ENCODE data around the gene PROB1. TPM values are rescaled to one million over a fixed set of nuclear protein-coding genes. Genes with fewer than 3 reads are reported as not detected.
"Not testable (repeated sequence)": the region's sequence is repeated elsewhere in the genome, so short reads cannot be mapped to it uniquely, and the experiment has no call there.

PROB1 gene
- total RNA-seq, 1 donor from 2014 or later = 9.2 TPM

DNA sequence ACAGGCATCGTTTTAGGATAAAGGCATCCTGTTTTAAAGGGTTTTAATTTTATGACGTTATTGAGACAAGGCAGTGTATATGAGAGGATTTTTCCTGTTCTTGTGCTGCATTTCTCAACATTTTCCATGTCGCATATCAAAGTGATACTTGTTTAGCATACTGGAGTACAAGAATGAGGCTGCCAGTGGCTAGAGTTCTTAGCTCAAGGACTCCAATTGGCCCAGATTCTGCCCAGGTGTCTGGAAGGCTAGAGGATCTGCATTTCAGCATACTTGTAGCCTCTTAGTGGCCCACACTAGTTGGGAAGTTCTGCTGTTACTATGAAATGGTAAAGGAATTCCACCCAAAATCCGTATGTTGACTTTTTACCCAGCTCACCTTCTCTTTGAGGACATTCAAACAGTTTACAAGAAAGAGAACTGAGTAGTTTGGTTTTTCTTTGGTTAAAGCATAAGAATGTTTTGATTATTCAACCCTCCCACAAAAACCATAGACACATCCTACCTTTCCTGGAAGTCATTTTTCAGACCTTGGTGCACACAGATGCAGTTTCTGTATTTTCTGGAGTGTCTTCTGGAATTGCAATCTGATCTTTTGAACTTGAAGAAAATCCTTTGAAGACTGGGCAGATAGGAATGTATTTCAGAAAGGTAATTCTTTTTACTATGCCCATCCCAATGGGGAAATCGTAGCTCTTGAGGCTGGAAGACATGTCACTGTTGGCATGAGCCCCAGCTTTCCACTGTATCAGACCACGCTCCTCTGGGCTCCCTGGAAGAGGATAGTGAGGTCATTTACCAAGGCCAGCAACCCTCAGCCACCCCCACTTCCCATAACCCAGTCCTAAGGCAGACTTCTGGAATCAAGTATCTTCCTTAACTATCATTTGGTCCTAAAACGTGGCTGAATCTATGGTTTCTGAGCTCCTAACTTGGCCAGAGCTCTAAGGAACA, 23.1 kb downstream of the PROB1 start:
- Mint-ChIP-seq H3K4me3 (peak overlapping the region; percentile 50), H3K27ac (peak overlapping the region; percentile 70), H3K9me3 (no peaks in the 10 kb centered on the region), H3K4me1 (peaks cover 21% of the 10 kb centered on the region), H3K36me3 (ENCODE audit: low read depth) (peaks cover 30% of the 10 kb centered on the region), H3K27me3 (no peaks in the 10 kb centered on the region)
- no peak for DNase-seq
- intact Hi-C loops (cut with micrococcal nuclease) = loop anchor here (2.0 kb wide), 1 partner anchor 13 kb away; no protein-coding TSS in a partner anchor

- H3K27ac Mint-ChIP-seq = no peak overlapping the region
- H3K4me1 Mint-ChIP-seq = peaks cover 22% of the 10 kb centered on the region
- DNase-seq = no peak
- H3K9me3 Mint-ChIP-seq = no peaks in the 10 kb centered on the region
- peaks cover 49% of the 10 kb centered on the region for H3K36me3 Mint-ChIP-seq (ENCODE audit: low read depth)
- no peaks in the 10 kb centered on the region for H3K27me3 Mint-ChIP-seq
- no peak overlapping the region for H3K4me3 Mint-ChIP-seq
- intact Hi-C loops (cut with micrococcal nuclease) = no loop called here
Observed at GRCh38 chr5:139369181-139369580, 25.7 kb downstream of the PROB1 start.

- Mint-ChIP-seq H3K36me3 (ENCODE audit: low read depth) (peaks cover 51% of the 10 kb centered on the region), H3K4me3 (no peak overlapping the region), H3K27me3 (no peaks in the 10 kb centered on the region), H3K4me1 (peaks cover 21% of the 10 kb centered on the region), H3K9me3 (no peaks in the 10 kb centered on the region), H3K27ac (peak overlapping the region; percentile 42)
- DNase-seq = no peak
- intact Hi-C loops (cut with micrococcal nuclease) = no loop called here
Observed at GRCh38 chr5:139368613-139369012, 26.3 kb downstream of the PROB1 start.

DNA sequence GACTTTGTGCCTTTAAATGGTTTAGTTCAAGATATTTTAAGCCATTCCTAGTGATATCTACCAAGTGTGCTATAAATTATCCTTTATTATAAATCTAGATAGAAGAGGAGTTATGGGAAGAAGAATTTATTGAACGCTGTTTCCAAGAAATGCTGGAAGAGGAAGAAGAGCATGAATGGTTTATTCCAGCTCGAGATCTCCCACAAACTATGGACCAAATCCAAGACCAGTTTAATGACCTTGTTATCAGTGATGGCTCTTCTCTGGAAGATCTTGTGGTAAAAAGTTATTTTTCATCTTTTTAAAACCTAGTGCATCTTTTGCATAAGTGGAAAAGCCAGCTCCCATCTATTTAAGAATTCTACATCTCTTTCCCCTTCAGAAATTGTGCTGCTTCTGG, 30.4 kb downstream of the PROB1 start:
- intact Hi-C loops (cut with micrococcal nuclease) = no loop called here
- H3K4me1 Mint-ChIP-seq = peaks cover 10% of the 10 kb centered on the region
- H3K36me3 Mint-ChIP-seq (ENCODE audit: low read depth) = peaks cover 49% of the 10 kb centered on the region
- no peak for DNase-seq
- H3K27ac Mint-ChIP-seq = no peak overlapping the region
- H3K4me3 Mint-ChIP-seq = no peak overlapping the region
- H3K9me3 Mint-ChIP-seq = no peaks in the 10 kb centered on the region
- no peaks in the 10 kb centered on the region for H3K27me3 Mint-ChIP-seq

DNA sequence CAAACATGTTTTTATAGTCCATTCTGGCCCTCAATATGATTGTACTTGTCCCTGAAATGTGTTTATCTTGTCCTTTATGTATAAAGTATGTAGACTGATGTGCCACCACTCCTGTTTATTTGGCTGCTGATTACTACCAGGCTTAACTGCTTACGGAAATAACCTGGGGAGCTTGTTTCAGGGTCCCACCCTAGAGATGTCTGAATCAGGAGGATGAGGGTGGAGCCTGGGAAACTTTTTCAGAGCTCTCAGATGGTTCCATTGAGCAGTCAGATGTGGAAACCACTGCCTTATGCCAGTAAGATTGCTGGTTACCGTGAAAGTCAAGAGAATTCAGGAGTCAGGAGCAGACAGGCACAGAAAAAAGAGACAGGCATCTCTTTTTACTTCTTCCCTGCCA, 31.0 kb downstream of the PROB1 start:
- H3K27ac Mint-ChIP-seq = peak overlapping the region; percentile 30
- H3K9me3 Mint-ChIP-seq = no peaks in the 10 kb centered on the region
- H3K4me3 Mint-ChIP-seq = no peak overlapping the region
- peaks cover 10% of the 10 kb centered on the region for H3K4me1 Mint-ChIP-seq
- peaks cover 46% of the 10 kb centered on the region for H3K36me3 Mint-ChIP-seq (ENCODE audit: low read depth)
- intact Hi-C loops (cut with micrococcal nuclease) = no loop called here
- DNase-seq = no peak
- no peaks in the 10 kb centered on the region for H3K27me3 Mint-ChIP-seq

- no peaks in the 10 kb centered on the region for H3K9me3 Mint-ChIP-seq
- H3K4me3 Mint-ChIP-seq = no peak overlapping the region
- peaks cover 46% of the 10 kb centered on the region for H3K36me3 Mint-ChIP-seq (ENCODE audit: low read depth)
- H3K4me1 Mint-ChIP-seq = peaks cover 11% of the 10 kb centered on the region
- no peak for DNase-seq
- intact Hi-C loops (cut with micrococcal nuclease) = no loop called here
- H3K27me3 Mint-ChIP-seq = no peaks in the 10 kb centered on the region
- H3K27ac Mint-ChIP-seq = peak overlapping the region; percentile 65
Observed at GRCh38 chr5:139361835-139362429, 33.0 kb downstream of the PROB1 start.

GRCh38 chr5:139360384-139360783, 34.5 kb downstream of the PROB1 start:
- Mint-ChIP-seq H3K4me1 (peaks cover 12% of the 10 kb centered on the region), H3K27me3 (no peaks in the 10 kb centered on the region), H3K4me3 (no peak overlapping the region), H3K36me3 (ENCODE audit: low read depth) (peaks cover 38% of the 10 kb centered on the region), H3K9me3 (no peaks in the 10 kb centered on the region), H3K27ac (no peak overlapping the region)
- no peak for DNase-seq
- intact Hi-C loops (cut with micrococcal nuclease) = no loop called here

GRCh38 chr5:139358064-139358463, 36.8 kb downstream of the PROB1 start:
- Mint-ChIP-seq H3K4me3 (no peak overlapping the region), H3K27ac (no peak overlapping the region), H3K4me1 (peaks cover 9% of the 10 kb centered on the region), H3K36me3 (ENCODE audit: low read depth) (peaks cover 33% of the 10 kb centered on the region), H3K9me3 (peaks cover 3% of the 10 kb centered on the region), H3K27me3 (no peaks in the 10 kb centered on the region)
- intact Hi-C loops (cut with micrococcal nuclease) = no loop called here
- DNase-seq = no peak

DNA sequence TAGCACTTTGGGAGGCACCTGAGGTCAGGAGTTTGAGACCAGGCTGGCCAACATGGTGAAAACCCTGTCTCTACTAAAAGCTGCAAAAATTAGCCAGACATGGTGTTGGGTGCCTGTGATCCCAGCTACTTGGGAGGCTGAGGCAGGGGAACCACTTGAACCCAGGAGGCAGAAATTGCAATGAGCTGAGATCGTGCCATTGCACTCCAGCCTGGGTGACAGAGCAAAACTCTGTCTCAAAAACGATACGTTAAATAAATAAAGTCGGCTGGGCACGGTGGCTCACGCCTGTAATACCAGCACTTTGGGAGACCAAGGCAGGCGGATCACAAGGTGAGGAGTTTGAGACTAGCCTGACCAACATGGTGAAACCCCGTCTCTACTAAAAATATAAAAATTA, 39.0 kb downstream of the PROB1 start:
- H3K9me3 Mint-ChIP-seq; H3K4me3 Mint-ChIP-seq; H3K27ac Mint-ChIP-seq; DNase-seq; H3K4me1 Mint-ChIP-seq; intact Hi-C loops (cut with micrococcal nuclease); H3K27me3 Mint-ChIP-seq: not testable (repeated sequence)
- H3K36me3 Mint-ChIP-seq (ENCODE audit: low read depth) = peaks cover 37% of the 10 kb centered on the region

DNA sequence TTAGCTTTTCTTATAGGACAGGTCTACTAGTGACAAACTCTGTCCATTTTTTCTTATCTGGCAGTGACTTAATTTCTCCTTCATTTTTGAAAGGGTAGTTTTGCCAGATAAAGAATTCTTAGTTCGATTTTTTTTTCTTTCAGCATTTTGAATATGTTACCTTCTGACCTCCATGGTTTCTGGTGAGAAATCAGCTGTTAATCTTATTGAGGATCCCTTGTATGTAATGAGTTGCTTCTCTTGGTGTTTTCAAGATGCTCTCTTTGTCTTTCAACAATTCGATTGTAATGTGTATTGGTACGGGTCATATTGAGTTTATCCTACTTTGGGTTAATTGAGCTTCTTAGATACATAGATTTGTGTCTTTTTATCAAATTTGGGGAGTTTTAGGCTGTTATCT, 40.7 kb downstream of the PROB1 start:
- intact Hi-C loops (cut with micrococcal nuclease) = no loop called here
- Mint-ChIP-seq H3K4me3 (no peak overlapping the region), H3K27me3 (no peaks in the 10 kb centered on the region), H3K4me1 (peaks cover 5% of the 10 kb centered on the region), H3K36me3 (ENCODE audit: low read depth) (peaks cover 33% of the 10 kb centered on the region), H3K27ac (no peak overlapping the region), H3K9me3 (peaks cover 3% of the 10 kb centered on the region)
- DNase-seq = no peak

DNA sequence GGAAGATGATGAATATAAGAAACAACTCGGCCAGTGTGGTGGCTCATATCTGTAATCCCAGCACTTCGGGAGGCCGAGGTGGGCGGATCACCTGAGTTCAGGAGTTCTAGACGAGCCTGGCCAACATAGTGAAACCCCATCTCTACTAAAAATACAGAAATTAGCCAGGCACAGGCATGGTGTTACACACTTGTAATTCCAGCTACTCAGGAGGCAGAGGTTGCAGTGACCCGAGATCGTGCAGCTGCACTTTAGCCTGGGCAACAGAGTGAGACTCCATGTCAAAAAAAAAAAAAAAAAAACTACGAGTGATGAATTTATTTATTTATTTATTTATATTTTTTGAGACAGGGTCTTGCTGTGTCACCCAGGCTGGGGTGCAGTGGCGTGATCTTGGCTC, 47.0 kb downstream of the PROB1 start:
- intact Hi-C loops (cut with micrococcal nuclease); H3K27ac Mint-ChIP-seq; H3K9me3 Mint-ChIP-seq; H3K4me3 Mint-ChIP-seq; DNase-seq; H3K27me3 Mint-ChIP-seq: not testable (repeated sequence)
- Mint-ChIP-seq H3K4me1 (peaks cover 26% of the 10 kb centered on the region), H3K36me3 (ENCODE audit: low read depth) (peaks cover 34% of the 10 kb centered on the region)

DNA sequence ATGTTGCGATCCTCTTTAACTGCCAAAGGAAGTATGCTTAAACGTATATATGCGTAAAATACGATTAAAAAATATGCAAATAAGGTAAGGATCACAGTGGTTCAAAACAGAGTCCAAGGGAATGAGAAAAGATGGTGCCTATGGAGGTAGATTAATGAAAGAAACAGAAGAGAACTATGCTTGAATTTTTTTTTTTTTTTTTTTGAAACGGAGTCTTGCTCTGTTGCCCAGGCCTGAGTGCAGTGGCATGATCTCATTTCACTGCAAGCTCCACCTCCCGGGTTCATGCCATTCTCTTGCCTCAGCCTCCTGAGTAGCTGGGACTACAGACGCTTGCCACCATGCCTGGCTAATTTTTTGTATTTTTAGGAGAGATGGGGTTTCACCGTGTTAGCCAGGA, 49.5 kb downstream of the PROB1 start:
- H3K4me3 Mint-ChIP-seq; H3K9me3 Mint-ChIP-seq; DNase-seq; H3K27ac Mint-ChIP-seq; intact Hi-C loops (cut with micrococcal nuclease); H3K27me3 Mint-ChIP-seq: not testable (repeated sequence)
- Mint-ChIP-seq H3K36me3 (ENCODE audit: low read depth) (peaks cover 32% of the 10 kb centered on the region), H3K4me1 (peaks cover 41% of the 10 kb centered on the region)

DNA sequence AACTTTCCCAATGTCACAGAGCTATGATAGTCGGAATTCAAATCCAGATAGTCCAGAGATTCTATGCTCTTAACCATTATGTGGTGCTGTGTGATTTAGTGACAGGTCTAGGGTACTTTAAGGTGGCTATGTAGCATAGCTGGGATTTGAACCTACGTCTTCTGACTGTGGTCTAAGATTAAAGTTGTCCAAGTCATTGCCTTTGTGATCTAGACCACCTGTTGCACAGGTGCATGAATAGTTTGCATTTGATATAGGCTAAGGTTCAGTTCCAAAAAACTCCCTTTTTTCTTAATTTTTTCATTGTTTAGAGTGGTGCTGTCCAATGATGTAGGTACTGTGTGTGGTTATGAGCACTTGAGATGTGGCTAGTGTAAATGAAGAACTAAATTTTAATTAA, 50.7 kb downstream of the PROB1 start:
- Mint-ChIP-seq H3K4me3 (peak overlapping the region; percentile 35), H3K36me3 (ENCODE audit: low read depth) (peaks cover 32% of the 10 kb centered on the region), H3K27ac (no peak overlapping the region), H3K9me3 (no peaks in the 10 kb centered on the region), H3K4me1 (peaks cover 41% of the 10 kb centered on the region), H3K27me3 (no peaks in the 10 kb centered on the region)
- no peak for DNase-seq
- intact Hi-C loops (cut with micrococcal nuclease) = loop anchor here (5.0 kb wide), 1 partner anchor 173 kb away; no protein-coding TSS in a partner anchor

DNA sequence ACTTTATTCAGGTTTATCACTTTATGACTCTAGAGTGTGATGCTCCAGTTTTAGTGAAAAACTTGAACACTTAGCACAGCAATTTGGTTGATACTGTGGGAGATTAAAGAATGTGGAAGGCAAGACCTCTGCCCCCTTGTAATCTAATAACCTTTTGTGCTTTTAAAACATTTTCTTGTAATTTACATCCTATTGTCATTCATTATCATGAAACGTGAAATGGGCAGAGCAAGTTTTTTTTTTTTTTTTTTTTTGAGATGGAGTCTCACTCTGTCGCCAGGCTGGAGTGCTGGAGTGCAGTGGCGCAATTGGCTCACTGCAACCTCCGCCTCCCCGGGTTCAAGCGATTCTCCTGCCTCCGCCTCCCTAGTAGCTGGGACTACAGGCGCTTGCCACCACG, 51.4 kb downstream of the PROB1 start:
- peaks cover 40% of the 10 kb centered on the region for H3K4me1 Mint-ChIP-seq
- no peaks in the 10 kb centered on the region for H3K27me3 Mint-ChIP-seq
- H3K4me3 Mint-ChIP-seq = peak overlapping the region; percentile 97
- no peak overlapping the region for H3K27ac Mint-ChIP-seq
- intact Hi-C loops (cut with micrococcal nuclease) = loop anchor here (2.0 to 5.0 kb wide), 2 partner anchors 174 to 217 kb away; partner anchors contain the start of gene UBE2D2
- H3K9me3 Mint-ChIP-seq = no peaks in the 10 kb centered on the region
- no peak for DNase-seq
- H3K36me3 Mint-ChIP-seq (ENCODE audit: low read depth) = peaks cover 28% of the 10 kb centered on the region
